A549 (cell line): Measurements from ENCODE around the gene UPK3A.

Experiments
- PHF8 ChIP-seq: fragments of 200-600 bp; sonication (generic); IDR thresholded peaks from 2 replicates; pipeline ENCODE4 v1.6.1; 2016; ENCODE audit warnings: low read depth, mild to moderate bottlenecking, antibody characterized with exemption, moderate library complexity, borderline replicate concordance
- TF ChIP-seq, protein P1 (sequence below): fragments of >200 bp; sonication (Bioruptor Twin); formaldehyde crosslinking; IDR thresholded peaks from 3 replicates; pipeline ENCODE4 v1.5.1; 2016

DNA sequence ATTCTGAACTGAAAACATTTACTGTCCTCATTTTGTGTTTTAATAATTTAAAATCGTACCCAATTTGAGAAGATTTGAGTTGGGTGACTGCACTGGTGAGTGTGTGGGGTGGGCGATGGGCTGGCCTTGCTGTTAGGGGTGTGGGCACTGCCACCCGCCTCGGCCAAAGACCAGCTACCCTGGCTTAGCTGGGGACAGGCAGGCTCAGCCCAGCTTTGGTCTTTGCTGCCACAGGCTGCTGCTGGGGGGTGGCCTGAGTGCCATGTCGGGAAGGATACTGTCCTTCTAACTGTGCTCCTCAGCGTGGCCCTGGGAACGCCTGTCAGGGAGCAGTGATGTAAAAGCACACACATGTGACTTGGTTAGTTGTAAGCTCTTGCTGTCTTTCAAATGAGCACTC lies 47.3 kb downstream of the UPK3A start:
- no peak for TF ChIP-seq PHF8
- TF ChIP-seq, protein P1, sequence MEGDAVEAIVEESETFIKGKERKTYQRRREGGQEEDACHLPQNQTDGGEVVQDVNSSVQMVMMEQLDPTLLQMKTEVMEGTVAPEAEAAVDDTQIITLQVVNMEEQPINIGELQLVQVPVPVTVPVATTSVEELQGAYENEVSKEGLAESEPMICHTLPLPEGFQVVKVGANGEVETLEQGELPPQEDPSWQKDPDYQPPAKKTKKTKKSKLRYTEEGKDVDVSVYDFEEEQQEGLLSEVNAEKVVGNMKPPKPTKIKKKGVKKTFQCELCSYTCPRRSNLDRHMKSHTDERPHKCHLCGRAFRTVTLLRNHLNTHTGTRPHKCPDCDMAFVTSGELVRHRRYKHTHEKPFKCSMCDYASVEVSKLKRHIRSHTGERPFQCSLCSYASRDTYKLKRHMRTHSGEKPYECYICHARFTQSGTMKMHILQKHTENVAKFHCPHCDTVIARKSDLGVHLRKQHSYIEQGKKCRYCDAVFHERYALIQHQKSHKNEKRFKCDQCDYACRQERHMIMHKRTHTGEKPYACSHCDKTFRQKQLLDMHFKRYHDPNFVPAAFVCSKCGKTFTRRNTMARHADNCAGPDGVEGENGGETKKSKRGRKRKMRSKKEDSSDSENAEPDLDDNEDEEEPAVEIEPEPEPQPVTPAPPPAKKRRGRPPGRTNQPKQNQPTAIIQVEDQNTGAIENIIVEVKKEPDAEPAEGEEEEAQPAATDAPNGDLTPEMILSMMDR = no peak
